ENCODE data around the gene DAPK2. TPM values are rescaled to one million over a fixed set of nuclear protein-coding genes. Genes with fewer than 3 reads are reported as not detected.
A peak's percentile ranks its signal among the peaks of the same experiment; 100 is the strongest.

DAPK2 gene
- total RNA-seq, 1 donor: 23.5 TPM

DNA sequence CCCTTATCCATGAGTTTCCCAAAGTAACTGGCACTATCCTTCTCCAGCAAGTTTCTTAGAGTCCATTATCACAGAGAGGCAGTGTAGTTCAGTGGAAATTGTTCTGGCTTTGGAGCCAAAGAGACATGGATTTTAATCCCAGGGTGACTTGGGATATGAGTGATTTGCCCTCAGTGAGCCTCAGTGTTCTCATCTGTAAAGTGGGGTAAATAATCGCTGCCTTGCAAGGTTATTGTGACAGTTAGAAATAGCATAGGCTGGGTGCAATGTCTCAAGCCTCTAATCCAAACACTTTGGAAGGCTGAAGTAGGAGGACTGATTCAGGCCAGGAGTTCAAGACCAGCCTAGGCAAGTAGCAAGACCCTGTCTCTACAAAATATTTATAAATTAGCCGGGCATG, 30.0 kb downstream of the DAPK2 start:
- no peaks in the 10 kb centered on the region for H3K79me2 ChIP-seq (ENCODE audit: insufficient read depth, low read length)
- peaks cover 3% of the 10 kb centered on the region for H3K9me3 ChIP-seq (ENCODE audit: low read depth, low read length)
- no peaks in the 10 kb centered on the region for H3K27me3 ChIP-seq (ENCODE audit: insufficient read depth, low read length)
- H2AFZ ChIP-seq (ENCODE audit: low read length): no peak overlapping the region
- TF ChIP-seq CTCF (IDR thresholded peaks at IDR 0.05; ENCODE audit: extremely low read depth, low read depth, low read length): no peak
- H3K36me3 ChIP-seq (ENCODE audit: insufficient read depth, low read length): no peaks in the 10 kb centered on the region
- no peak for DNase-seq (ENCODE audit: insufficient read length, low spot score, missing footprints)
- no peak overlapping the region for H3K27ac ChIP-seq (ENCODE audit: low read depth, low read length)
- H3K4me1 ChIP-seq (ENCODE audit: insufficient read depth, low read length): peaks cover 41% of the 10 kb centered on the region
- no peak overlapping the region for H3K4me2 ChIP-seq (ENCODE audit: insufficient read depth, low read length)
- H4K20me1 ChIP-seq (ENCODE audit: insufficient read depth, low read length): no peaks in the 10 kb centered on the region
- H3K4me3 ChIP-seq (ENCODE audit: insufficient read depth, low read length): no peak overlapping the region

DNA sequence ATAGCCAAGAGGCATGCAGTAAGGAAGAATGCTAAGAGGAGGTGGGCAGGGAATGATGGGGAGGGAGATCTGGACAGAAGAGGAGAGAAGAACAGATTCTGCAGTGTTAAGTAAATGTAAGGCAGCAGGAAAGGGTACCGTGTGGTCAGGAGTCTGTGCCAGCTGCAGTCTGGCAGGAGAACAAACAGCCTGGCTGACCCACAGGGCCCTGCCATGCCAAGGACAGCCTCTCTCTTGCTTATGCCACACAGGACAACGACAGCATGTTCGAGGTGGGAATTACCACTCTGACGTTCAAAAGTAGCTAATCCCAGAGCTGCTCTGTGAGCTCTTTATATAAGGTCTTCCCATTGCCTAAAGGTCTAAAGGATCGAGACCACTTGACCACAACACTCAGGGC, 31.3 kb downstream of the DAPK2 start:
- Histone ChIP-seq H3K9me3 (ENCODE audit: low read depth, low read length) (no peaks in the 10 kb centered on the region), H3K27me3 (ENCODE audit: insufficient read depth, low read length) (no peaks in the 10 kb centered on the region), H3K36me3 (ENCODE audit: insufficient read depth, low read length) (no peaks in the 10 kb centered on the region), H3K27ac (ENCODE audit: low read depth, low read length) (no peak overlapping the region), H4K20me1 (ENCODE audit: insufficient read depth, low read length) (no peaks in the 10 kb centered on the region), H2AFZ (ENCODE audit: low read length) (no peak overlapping the region), H3K4me3 (ENCODE audit: insufficient read depth, low read length) (no peak overlapping the region), H3K4me1 (ENCODE audit: insufficient read depth, low read length) (peaks cover 50% of the 10 kb centered on the region), H3K4me2 (ENCODE audit: insufficient read depth, low read length) (no peak overlapping the region), H3K79me2 (ENCODE audit: insufficient read depth, low read length) (no peaks in the 10 kb centered on the region)
- TF ChIP-seq CTCF (IDR thresholded peaks at IDR 0.05; ENCODE audit: extremely low read depth, low read depth, low read length): no peak
- DNase-seq (ENCODE audit: insufficient read length, low spot score, missing footprints): no peak

DNA sequence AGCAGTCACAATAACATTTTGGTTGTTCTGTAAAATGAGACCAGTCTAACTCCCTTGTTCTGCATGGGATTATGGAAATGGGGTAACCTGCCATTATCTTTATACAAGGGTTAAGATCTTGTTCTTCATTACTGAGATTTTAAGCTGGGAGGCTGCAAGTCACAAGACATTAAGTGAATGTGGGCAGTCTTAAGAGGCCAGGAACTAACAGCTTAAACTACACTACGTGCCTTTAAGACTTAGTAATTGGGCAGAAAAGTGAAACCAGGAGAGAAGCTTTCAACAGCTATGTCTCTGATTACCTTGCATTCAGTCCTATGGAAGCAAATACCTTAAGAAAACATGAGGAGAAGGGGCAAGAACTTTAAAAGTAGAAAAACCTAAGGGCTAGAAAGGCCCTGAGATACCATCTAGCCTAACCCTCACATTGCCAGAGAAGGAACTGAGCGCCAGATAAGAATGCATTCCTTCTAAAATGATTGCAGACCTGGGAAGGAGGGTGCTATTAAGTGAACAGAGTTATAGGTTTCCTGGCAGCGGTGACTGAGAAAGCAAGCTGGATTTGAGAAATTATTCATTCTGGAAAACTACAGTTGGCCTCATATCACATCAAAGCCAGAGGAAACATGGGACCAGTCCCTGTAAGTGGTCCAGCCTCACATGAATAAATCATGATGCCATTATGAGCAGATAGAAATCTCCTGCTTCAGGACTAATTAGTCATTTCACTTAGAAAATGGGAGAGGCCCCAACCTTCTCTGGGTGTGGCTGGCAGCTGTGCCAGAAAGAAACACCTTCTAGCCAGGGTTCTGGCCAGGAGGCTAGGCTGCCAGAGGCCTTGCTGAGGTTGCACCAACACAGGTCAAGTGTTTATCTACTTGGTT, 32.9 kb downstream of the DAPK2 start:
- peak; percentile 76 for DNase-seq (ENCODE audit: insufficient read length, low spot score, missing footprints)
- H3K27ac ChIP-seq (ENCODE audit: low read depth, low read length): no peak overlapping the region
- no peaks in the 10 kb centered on the region for H3K27me3 ChIP-seq (ENCODE audit: insufficient read depth, low read length)
- H3K9me3 ChIP-seq (ENCODE audit: low read depth, low read length): no peaks in the 10 kb centered on the region
- H3K4me3 ChIP-seq (ENCODE audit: insufficient read depth, low read length): no peak overlapping the region
- no peaks in the 10 kb centered on the region for H3K36me3 ChIP-seq (ENCODE audit: insufficient read depth, low read length)
- H4K20me1 ChIP-seq (ENCODE audit: insufficient read depth, low read length): no peaks in the 10 kb centered on the region
- peaks cover 51% of the 10 kb centered on the region for H3K4me1 ChIP-seq (ENCODE audit: insufficient read depth, low read length)
- no peaks in the 10 kb centered on the region for H3K79me2 ChIP-seq (ENCODE audit: insufficient read depth, low read length)
- no peak overlapping the region for H2AFZ ChIP-seq (ENCODE audit: low read length)
- no peak for TF ChIP-seq CTCF (IDR thresholded peaks at IDR 0.05; ENCODE audit: extremely low read depth, low read depth, low read length)
- H3K4me2 ChIP-seq (ENCODE audit: insufficient read depth, low read length): no peak overlapping the region

DNA sequence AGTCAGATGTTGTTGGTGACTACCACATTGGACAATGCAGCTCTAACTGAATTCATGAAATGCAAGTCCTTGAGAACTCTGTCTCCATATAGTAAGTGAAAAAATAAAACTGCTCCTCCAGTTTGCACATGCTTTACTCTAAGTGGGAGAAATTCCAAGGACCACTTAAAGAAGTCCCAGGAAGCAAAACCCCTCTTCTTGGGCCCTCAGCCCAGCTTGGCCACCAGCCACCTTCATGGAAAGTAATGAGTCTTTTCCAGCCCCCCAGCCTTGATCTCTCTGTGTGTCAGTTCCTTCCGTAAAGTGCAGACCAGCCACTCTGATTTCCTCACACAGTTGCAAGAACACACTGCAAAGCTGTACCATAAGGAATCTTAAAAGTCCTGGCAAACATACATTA, 34.5 kb downstream of the DAPK2 start:
- no peak for TF ChIP-seq CTCF (IDR thresholded peaks at IDR 0.05; ENCODE audit: extremely low read depth, low read depth, low read length)
- Histone ChIP-seq H3K79me2 (ENCODE audit: insufficient read depth, low read length) (no peaks in the 10 kb centered on the region), H3K4me2 (ENCODE audit: insufficient read depth, low read length) (no peak overlapping the region), H3K4me1 (ENCODE audit: insufficient read depth, low read length) (peaks cover 34% of the 10 kb centered on the region), H3K4me3 (ENCODE audit: insufficient read depth, low read length) (no peak overlapping the region), H3K27me3 (ENCODE audit: insufficient read depth, low read length) (no peaks in the 10 kb centered on the region), H4K20me1 (ENCODE audit: insufficient read depth, low read length) (no peaks in the 10 kb centered on the region), H3K36me3 (ENCODE audit: insufficient read depth, low read length) (no peaks in the 10 kb centered on the region), H2AFZ (ENCODE audit: low read length) (no peak overlapping the region), H3K9me3 (ENCODE audit: low read depth, low read length) (no peaks in the 10 kb centered on the region), H3K27ac (ENCODE audit: low read depth, low read length) (no peak overlapping the region)
- no peak for DNase-seq (ENCODE audit: insufficient read length, low spot score, missing footprints)
